HFFc6 (cell line): ENCODE data around the gene LRWD1. TPM values are rescaled to one million over a fixed set of nuclear protein-coding genes. Genes with fewer than 3 reads are reported as not detected.

Experiments
- DNase-seq: peaks from one replicate; pipeline ENCODE4 v3.0.0-alpha.2; 2018
- H3K27ac Mint-ChIP-seq: 2 replicates; pipeline ENCODE4 v1.8.0; 2020; ENCODE audit warnings: mild to moderate bottlenecking, mixed read lengths
- H3K27me3 Mint-ChIP-seq: 2 replicates; pipeline ENCODE4 v1.8.0; 2021; ENCODE audit warnings: mild to moderate bottlenecking, moderate library complexity, mixed read lengths; ENCODE audit not compliant: insufficient read depth
- H3K36me3 Mint-ChIP-seq: 2 replicates; pipeline ENCODE4 v1.8.0; 2021; ENCODE audit warnings: low read depth, mixed read lengths
- H3K4me1 Mint-ChIP-seq: 2 replicates; pipeline ENCODE4 v1.8.0; 2020; ENCODE audit warnings: low read depth, mixed read lengths
- H3K4me3 Mint-ChIP-seq: 2 replicates; pipeline ENCODE4 v1.8.0; 2020; ENCODE audit warnings: mild to moderate bottlenecking, moderate library complexity, mixed read lengths
- H3K9me3 Mint-ChIP-seq: 2 replicates; pipeline ENCODE4 v1.8.0; 2020; ENCODE audit warnings: mild to moderate bottlenecking, mixed read lengths
- CTCF ChIP-seq: fragments of 200-600 bp; sonication (generic); IDR thresholded peaks from 2 replicates; pipeline ENCODE4 v1.5.0; 2021; ENCODE audit warnings: antibody characterized with exemption, mild to moderate bottlenecking
- total RNA-seq, 6 experiments: library from RNA; stranded (reverse); fragmentation: NEBNext Ultra II Directional; extraction: Animal tissue kit (Norgen Biotek cat#: 25700); gene quantifications; 2 replicates in 1 of 6; 3 replicates in 5 of 6; pipeline ENCODE4 v1.2.3, GENCODE V29; 2021

The LRWD1 gene
- total RNA-seq, 6 experiments from 2014 or later: 19.4 to 28.2 (median 23.0) TPM

GRCh38 chr7:102466097-102466496, 1.3 kb downstream of the LRWD1 start:
- H3K27ac Mint-ChIP-seq: peak overlapping the region; percentile 24; the same call in 1 of the 2 replicates
- H3K36me3 Mint-ChIP-seq: peaks cover 13% of the 10 kb centered on the region; the same call in 1 of the 2 replicates
- no peak for TF ChIP-seq CTCF
- H3K4me3 Mint-ChIP-seq: peak overlapping the region; percentile 98
- no peak for DNase-seq
- H3K27me3 Mint-ChIP-seq: peaks cover 9% of the 10 kb centered on the region
- peaks cover 33% of the 10 kb centered on the region for H3K4me1 Mint-ChIP-seq
- no peaks in the 10 kb centered on the region for H3K9me3 Mint-ChIP-seq

GRCh38 chr7:102467581-102468477, 3.0 kb downstream of the LRWD1 start:
- no peak for DNase-seq
- Mint-ChIP-seq H3K4me1 (peaks cover 29% of the 10 kb centered on the region), H3K9me3 (no peaks in the 10 kb centered on the region), H3K27ac (no peak overlapping the region), H3K4me3 (no peak overlapping the region), H3K36me3 (peaks cover 13% of the 10 kb centered on the region; the same call in 1 of the 2 replicates), H3K27me3 (peaks cover 9% of the 10 kb centered on the region)
- no peak for TF ChIP-seq CTCF

GRCh38 chr7:102468478-102469350, 3.9 kb downstream of the LRWD1 start:
- Mint-ChIP-seq H3K36me3 (peaks cover 11% of the 10 kb centered on the region; the same call in 1 of the 2 replicates), H3K4me3 (no peak overlapping the region), H3K4me1 (peaks cover 25% of the 10 kb centered on the region), H3K27ac (no peak overlapping the region), H3K27me3 (peaks cover 9% of the 10 kb centered on the region), H3K9me3 (no peaks in the 10 kb centered on the region)
- TF ChIP-seq CTCF: no peak
- no peak for DNase-seq

- Mint-ChIP-seq H3K27ac (no peak overlapping the region), H3K9me3 (no peaks in the 10 kb centered on the region), H3K4me3 (no peak overlapping the region), H3K36me3 (peaks cover 5% of the 10 kb centered on the region; the same call in 1 of the 2 replicates), H3K27me3 (peaks cover 5% of the 10 kb centered on the region), H3K4me1 (peaks cover 19% of the 10 kb centered on the region)
- no peak for TF ChIP-seq CTCF
- DNase-seq: no peak
Measured at GRCh38 chr7:102469351-102469971, 4.7 kb downstream of the LRWD1 start.
